HG03159 (cell line): ENCODE measurements around the gene CRYGB.
"Not testable (repeated sequence)": the region's sequence is repeated elsewhere in the genome, so short reads cannot be mapped to it uniquely, and the experiment has no call there.

Experiments
- ATAC-seq: cut with Tn5 transposase; IDR thresholded peaks from one replicate; pipeline ENCODE4 v1.9.1; 2021; ENCODE audit warnings: mild to moderate bottlenecking, moderate library complexity; ENCODE audit not compliant: unreplicated experiment

The CRYGB gene

GRCh38 chr2:208118918-208119317, 27.0 kb downstream of the CRYGB start:
- no peak for ATAC-seq

DNA sequence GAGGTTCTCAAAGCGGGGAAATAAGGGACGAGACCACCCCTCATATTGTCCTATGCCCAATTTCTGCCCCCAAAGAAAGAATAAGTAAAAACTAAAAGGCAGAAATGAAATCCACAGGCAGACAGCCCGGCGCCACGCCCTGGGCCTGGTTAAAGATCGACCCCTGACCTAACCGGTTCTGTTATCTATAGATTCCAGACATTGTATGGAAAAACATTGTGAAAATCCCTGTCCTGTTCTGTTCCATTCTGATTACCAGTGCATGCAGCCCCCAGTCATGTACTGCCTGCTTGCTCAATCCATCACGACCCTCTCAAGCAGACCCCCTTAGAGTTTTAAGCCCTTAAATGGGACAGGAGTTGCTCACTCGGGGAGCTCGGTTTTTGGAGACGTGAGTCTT, 28.6 kb downstream of the CRYGB start:
- not testable (repeated sequence) for ATAC-seq

- no peak for ATAC-seq
Observed at GRCh38 chr2:208112969-208113368, 33.0 kb downstream of the CRYGB start.

DNA sequence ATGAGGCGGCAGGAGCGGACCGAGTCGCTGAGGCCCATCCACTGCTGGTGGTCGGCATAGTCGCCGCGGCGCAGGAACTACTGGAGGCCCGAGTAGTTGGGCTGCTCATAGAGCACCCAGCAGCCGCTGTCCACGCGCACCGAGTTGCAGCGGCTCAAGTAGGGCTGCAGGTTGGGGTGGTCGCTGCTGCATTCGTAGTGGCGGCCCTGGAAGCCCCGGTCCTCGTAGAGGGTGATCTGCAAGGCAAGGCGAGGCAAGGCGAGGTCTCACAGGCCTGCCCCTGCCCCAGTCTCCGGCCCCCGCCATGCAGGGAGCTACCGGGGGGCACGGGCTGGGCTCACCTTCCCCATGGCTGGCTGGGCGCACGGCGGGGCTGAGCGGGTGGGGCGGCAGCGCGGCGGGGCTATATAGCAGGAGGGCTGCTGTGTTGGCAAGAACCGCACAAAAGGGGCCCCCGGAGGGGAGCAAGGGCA, 33.6 kb downstream of the CRYGB start:
- ATAC-seq, result not testable (repeated sequence)

DNA sequence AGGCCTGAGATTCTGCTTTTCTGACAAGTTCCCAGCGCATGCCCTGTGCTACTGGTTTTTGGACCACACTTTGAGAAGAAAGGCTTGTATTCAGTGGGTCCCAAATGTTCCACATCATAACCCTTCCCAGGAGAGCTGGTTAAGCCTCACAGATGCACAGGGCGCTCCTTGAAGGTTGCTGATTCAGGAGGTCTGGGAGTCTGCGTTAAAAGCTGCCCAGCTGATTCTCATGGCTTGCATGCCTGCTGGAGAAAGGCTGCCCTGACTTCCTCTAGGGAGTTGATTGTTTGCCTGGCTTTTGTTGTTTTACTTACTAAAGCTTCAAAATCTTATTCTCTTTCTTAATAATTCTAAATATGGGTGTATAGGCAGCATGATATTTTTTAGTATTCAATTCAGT, 42.3 kb downstream of the CRYGB start:
- ATAC-seq, result no peak

DNA sequence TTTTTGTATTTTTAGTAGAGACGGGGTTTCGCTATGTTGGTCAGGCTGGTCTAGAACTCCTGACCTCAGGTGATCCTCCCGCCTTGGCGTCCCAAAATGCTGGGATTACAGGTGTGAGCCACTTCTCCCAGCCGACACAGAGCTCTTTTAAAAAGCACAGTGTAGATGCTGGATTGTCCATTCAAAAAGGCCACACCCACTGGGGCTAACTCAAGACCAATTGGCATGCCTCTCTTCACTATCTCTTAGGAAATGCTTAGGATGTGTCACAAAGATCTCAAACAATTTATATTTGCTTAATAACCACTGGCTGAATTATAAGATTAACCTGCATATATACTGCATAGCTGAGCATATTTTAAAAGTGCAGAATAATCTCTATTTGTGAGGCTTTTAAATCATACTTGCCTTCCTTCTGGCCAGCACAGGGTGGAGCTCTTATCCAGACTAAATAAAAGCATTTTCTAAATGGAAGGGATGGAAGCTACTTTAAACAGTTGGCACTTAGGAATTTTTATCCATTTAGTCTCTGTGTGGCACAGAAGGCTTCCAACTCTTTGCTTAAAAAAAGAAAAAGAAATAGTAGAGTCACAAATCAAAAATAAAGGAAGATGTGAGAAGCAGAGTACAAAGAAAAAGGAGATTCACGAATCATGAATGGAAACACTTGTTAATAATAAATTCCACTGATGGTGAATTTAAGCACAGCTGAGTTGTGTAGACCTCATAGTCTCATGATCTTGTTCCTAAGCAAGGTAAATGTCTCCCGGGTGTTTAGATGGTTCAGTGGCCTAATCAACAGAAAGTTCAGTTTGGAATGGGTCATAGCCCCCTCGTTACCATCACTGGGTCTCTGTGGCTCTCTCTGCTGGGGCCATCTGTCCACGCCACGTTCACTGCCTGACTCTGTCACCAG, 44.0 kb downstream of the CRYGB start:
- no peak for ATAC-seq

DNA sequence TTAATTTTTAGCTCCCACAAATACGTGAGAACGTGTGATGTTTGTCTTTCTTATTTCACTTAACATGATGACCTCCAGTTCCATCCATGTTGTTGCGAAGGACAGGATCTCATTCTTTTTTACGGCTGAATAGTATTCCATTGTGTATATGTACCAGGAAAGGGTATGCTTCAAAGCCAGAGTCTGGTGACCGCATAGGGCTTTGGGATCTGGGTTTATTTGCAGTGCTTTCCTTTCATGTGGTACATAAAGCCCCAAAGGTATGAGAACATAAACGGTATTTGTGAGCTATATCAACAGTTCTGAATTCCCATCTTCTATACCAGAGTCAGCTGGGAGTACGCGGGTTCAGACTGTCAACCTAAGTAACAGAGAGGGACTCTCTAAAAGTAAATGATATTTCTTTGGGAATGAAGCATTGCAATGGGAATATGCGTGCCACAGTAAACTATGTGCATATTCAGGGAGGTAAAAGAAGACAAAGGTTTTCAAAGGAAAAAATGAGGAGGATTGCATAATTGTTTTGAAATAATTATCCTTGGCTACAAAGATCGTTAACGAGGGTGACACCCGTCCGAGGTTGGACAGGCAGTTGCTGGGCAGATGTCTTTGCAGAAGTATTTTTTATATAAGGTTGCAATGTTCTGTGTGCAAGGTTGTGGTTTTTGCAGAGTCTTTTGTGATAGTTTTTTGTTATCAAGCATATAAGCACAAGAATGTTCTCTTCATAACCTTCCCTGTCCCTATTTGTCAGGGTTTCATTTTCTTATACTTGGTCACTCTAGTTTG, 46.1 kb downstream of the CRYGB start:
- ATAC-seq, result no peak

GRCh38 chr2:208098701-208099100, 47.3 kb downstream of the CRYGB start:
- not testable (repeated sequence) for ATAC-seq

DNA sequence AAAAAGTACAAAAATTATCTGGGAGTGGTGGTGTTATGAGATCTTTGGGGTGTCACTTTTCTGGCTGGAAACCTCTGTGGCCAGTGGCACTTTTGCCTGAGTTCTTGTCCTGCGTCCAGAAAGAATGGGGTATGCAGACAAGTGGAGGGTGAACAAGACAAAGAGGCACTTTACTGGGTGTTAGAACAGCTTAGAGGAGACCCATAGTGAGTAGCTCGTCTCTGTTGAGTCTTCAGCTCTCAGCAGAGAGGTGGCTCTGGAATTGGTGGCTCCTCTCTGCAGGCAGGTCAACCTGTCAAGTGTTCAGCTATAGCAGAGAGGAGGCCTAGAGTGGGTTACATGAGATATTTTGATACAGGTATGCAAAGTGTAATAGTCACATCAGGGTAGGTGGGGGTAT, 47.7 kb downstream of the CRYGB start:
- ATAC-seq, result no peak

DNA sequence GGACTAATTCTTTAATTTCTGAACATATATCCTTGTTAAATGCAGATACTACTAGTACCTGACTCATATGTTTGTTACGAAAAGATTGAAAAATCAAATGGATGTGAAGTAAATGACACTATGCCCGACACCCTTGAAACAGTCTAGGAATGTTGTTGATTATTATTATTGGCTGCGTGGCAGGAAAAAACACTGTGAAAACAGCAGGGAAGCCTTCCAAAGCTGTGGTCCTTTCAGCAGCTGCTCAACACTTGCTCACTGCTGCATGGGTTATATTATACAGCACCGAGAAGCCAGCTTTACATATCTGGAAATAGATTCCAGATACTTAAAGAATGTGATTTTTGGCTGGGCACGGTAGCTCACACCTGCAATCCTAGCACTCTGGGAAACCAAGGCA, 48.2 kb downstream of the CRYGB start:
- no peak for ATAC-seq

DNA sequence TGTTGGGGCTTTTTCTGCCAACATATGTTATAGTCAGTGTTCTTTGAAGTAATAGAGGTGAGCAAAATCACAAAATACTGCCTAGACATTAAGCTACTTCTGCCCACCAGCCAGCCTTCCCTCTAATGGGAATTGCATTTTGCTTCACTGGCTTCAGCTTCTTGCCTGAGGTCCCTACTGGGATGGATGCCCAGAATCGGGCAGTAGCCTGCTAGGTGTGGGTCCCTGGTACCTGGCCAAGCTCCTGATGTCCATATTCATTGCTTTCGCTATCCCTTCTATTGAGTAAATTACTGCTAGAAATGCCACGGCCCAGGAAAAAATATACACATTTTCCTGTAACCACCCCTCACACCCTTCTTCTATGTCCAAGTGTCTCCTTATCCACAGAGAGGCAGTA, 48.6 kb downstream of the CRYGB start:
- ATAC-seq, result no peak

DNA sequence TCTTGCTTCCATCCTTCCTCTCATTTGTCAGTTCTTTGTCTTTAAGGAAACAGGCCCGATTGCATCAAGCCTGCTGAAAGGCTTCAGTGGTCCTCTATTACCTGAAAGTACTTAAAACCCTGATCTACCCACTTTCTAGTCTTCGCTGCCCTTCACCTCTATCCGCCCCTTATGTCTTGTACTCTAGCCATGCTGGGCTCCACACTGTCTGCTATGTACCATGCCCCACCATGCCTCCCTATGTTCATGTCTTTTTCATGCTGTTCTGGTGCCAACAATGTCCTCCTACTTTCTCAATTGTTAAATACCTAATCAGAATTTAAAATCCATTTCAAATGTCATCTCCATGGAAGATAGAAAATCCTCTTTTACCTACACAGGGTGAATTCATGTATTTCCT, 49.9 kb downstream of the CRYGB start:
- no peak for ATAC-seq

DNA sequence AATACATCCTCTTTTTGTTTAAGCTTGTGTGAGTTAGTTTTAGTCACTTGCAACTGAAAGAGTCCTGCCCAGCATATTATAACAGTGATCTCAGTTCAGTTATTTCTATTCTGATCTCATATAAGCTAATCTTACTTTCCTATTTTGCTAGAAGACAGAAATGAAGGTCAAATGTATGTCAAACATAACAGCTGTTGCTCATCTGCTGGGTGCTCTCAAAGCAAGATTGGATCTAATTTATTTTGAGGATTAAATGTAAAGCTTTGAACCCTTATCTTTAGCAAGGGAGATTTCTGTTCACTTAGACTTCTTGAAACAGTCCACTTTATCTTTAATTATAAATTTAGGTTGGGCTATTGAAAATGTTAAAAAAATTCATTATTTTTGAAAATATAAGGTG, 52.8 kb downstream of the CRYGB start:
- no peak for ATAC-seq
